GM19043 (cell line): Measurements from ENCODE around the gene ZFP28.

Source experiments
- ATAC-seq: cut with Tn5 transposase; IDR thresholded peaks from one replicate; pipeline ENCODE4 v1.9.1; 2021; ENCODE audit warnings: low read depth; ENCODE audit not compliant: unreplicated experiment

ZFP28 gene

DNA sequence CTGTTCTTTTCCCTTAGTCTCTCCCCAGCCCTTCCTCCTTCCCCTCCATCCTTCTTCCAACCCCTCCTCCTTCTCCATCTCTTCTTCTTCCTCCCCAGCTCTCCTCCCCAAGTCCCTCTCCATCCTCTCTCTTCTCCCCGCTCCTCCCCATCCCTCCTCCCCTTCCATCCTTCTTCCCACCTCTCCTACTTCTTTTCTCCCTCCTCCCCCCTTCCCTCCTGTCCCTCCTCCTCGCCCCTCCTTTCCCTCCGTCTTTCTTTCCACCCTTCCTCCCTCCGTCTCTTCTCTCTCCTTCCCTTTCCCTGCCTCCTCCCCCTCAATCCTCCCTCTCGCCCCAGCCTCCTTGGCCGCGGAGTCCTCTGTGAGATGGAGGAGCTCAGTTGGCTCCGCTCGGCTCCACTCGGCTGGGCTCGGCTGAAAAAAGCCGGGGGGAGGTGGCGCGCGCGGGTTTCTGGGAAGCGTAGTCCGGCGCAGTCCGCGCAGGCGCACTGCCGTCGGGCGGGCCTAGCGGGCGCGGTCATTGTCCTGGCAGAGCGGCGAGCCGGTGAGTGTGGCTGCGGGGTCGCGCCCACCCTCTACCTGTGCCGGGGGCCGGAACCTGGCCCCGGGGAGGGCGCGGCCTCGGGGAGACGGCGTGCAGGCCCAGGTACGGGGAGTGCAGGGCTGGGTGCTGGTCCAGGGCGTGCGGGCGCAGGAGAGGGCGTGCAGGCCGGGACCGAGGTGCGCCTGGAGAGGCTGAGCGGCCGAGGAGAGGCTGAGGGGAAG is 56.2 kb downstream of the ZFP28 start, which contains the start of gene ZNF71:
Gene ZNF71, plus strand, starts transcription at position 520 of the 765 bp plus-strand sequence. CDS start 6,257 bp downstream, outside the sequence.
- peak; percentile 90 for ATAC-seq

DNA sequence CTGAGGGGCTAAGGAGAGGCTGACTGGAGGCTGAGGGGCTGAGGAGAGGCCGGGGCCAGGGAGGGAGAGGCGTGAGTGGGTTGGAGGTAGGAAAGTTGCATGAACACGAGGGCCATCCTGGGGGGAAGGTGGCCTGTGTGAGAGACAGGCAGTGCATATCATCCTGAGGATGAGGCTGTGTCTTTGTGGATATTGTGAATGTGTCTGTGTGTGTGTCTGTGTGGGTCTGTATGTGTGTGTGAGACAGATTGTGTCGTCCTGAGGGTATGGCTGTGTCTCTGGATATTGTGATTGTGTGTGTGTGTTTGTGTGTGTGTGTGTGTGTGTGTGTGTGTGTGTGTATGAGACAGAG is 56.8 kb downstream of the ZFP28 start:
- no peak for ATAC-seq

DNA sequence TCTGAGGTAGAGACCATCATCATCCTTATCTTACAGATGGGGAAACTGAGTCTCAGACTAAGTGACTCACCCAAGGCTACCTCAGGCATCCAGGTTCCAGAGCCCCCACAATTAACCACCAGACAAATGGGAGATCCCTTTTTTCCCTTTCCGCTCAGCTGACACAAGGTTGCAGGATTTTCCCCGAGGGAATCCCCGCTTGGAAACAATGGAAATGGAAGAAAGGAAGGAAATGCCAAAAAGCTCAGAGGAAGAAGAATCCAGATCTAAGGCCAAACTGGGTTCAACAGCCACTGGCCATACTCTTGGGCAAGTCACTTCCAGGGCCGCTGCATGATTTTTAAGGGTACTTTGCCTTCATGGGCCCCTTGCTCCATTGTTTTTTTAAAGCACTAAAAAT is 57.9 kb downstream of the ZFP28 start:
- ATAC-seq, result no peak

DNA sequence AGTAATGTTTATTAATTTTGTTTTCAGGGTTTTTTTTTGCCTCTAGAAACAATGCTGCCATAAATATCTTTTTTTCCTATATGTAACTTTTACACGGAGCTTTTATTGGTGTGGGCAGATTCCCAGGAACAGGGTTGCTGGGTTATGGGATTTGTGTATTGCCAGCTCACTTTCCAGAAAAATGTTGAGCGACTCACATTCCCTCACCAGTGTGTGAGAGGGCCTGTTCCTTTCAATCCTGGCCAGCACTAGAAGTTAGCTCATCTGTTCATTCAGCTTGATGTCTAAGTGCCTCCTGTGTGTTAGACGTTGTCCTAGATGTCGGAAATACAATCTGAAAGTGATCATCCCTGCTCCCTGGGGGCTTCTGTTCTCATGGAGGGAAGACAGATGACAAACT is 58.9 kb downstream of the ZFP28 start:
- no peak for ATAC-seq

DNA sequence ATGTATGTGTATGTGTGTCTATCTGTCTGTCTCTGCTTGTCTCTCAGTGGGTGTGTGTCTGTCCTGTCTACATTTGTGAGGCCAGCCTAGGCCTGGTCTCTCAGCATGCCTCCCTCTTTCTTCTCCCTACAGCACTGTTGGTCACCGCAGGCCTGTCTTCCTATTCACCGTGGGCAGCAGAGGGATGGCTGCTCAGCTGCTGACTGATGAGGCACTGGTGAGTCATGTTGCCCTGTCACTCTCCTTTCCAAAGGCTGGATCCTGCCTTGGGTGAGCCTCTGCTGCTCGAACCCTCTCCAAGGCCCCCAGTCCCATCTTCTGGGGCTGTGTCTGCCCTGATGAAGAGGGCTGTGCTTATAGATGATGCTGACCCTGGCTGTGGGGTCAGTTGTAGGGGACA is 62.6 kb downstream of the ZFP28 start:
- no peak for ATAC-seq

DNA sequence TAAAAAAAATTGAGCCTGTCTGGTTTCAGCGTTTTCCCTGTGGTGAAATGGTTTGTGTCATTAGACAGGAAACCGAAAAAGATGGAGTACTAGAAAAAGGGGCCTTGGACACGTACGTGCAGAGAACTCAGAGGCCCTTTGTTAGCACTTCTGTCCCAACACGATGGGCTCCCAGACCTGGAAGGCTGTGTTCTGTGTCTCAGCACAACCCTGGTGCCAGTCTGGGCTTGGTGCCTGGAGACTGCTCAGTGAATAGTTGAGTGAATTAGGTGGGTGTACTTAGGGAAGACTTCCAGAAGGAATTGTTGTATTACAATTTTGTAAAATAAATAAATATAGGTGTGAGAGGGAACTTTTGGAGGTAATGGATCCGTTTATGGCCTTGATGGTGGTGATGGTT is 65.1 kb downstream of the ZFP28 start:
- no peak for ATAC-seq
